HG03575 (cell line): ENCODE data around the gene DNAJC5G.
"Not testable (repeated sequence)": the region's sequence is repeated elsewhere in the genome, so short reads cannot be mapped to it uniquely, and the experiment has no call there.

Experiments used
- ATAC-seq: cut with Tn5 transposase; IDR thresholded peaks from one replicate; pipeline ENCODE4 v1.9.1; 2021; ENCODE audit not compliant: unreplicated experiment, insufficient number of reproducible peaks, low FRiP score; ENCODE audit errors: extremely low read depth

DNAJC5G gene

GRCh38 chr2:27250652-27251379, 24.4 kb upstream of the DNAJC5G start:
- ATAC-seq: no peak

- no peak for ATAC-seq
Observed at GRCh38 chr2:27251766-27252165, 23.5 kb upstream of the DNAJC5G start.

GRCh38 chr2:27255187-27255586, 20.0 kb upstream of the DNAJC5G start:
- ATAC-seq: no peak

- ATAC-seq: no peak
Observed at GRCh38 chr2:27255660-27256059, 19.6 kb upstream of the DNAJC5G start.

- no peak for ATAC-seq
Observed at GRCh38 chr2:27256855-27257454, 18.3 kb upstream of the DNAJC5G start.

- ATAC-seq: no peak
Observed at GRCh38 chr2:27258051-27258450, 17.2 kb upstream of the DNAJC5G start.

- ATAC-seq: no peak
Observed at GRCh38 chr2:27261241-27261925, 13.8 kb upstream of the DNAJC5G start.

GRCh38 chr2:27261926-27262298, 13.3 kb upstream of the DNAJC5G start:
- no peak for ATAC-seq

- no peak for ATAC-seq
Observed at GRCh38 chr2:27262379-27263286, 12.6 kb upstream of the DNAJC5G start, which contains the start of gene SLC30A3. Gene SLC30A3 (minus strand): TSS chr2:27263047. CDS start chr2:27262906, 141 bp downstream.

GRCh38 chr2:27263287-27264252, 11.7 kb upstream of the DNAJC5G start:
- ATAC-seq: no peak

- ATAC-seq: no peak
Observed at GRCh38 chr2:27264253-27264752, 10.9 kb upstream of the DNAJC5G start.

GRCh38 chr2:27264753-27265535, 10.3 kb upstream of the DNAJC5G start:
- no peak for ATAC-seq

- ATAC-seq: no peak
Observed at GRCh38 chr2:27265536-27265870, 9.7 kb upstream of the DNAJC5G start.

GRCh38 chr2:27268296-27268695, 6.9 kb upstream of the DNAJC5G start:
- not testable (repeated sequence) for ATAC-seq

- ATAC-seq: no peak
Observed at GRCh38 chr2:27270131-27270530, 5.1 kb upstream of the DNAJC5G start.

- ATAC-seq: no peak
Observed at GRCh38 chr2:27270670-27271069, 4.6 kb upstream of the DNAJC5G start.

- ATAC-seq: no peak
Observed at GRCh38 chr2:27271631-27272340, 3.4 kb upstream of the DNAJC5G start.
